H1 (cell line): ENCODE measurements around the gene DENND1A. TPM values are rescaled to one million over a fixed set of nuclear protein-coding genes. Genes with fewer than 3 reads are reported as not detected.

Experiments
- CTCF ChIA-PET: fragments of 300-600 bp; sonication (Branson Sonifier 250); formaldehyde crosslinking; loops from one replicate; lab custom pipeline; 2021; ENCODE audit not compliant: partially characterized antibody; lab: Charles Lee
- POLR2A ChIA-PET: fragments of 300-600 bp; sonication (Branson Sonifier 250); formaldehyde crosslinking; loops from one replicate; lab custom pipeline; 2021; ENCODE audit warnings: inconsistent platforms; ENCODE audit not compliant: partially characterized antibody; lab: Charles Lee
- DNase-seq, 2 experiments: peaks; one replicate each; pipeline versions ENCODE4 v3.0.0 to v3.0.0-alpha.2; 2010 to 2022; ENCODE audit warnings: low spot score in 2 of 2, low read depth in 1 of 2, mixed read lengths in 1 of 2
- FAIRE-seq: peaks from 2 replicates; lab custom pipeline; 2011; peaks lifted over from hg19 to GRCh38; lab: Jason Lieb, UNC
- H2AFZ ChIP-seq: 2 replicates; pipeline ENCODE4 v1.8.1; 2012; ENCODE audit warnings: low read length, inconsistent platforms
- H2AK5ac ChIP-seq: 2 replicates; pipeline ENCODE4 v1.6.1; 2013; ENCODE audit warnings: low read depth, low read length
- H2BK120ac ChIP-seq: replicated peaks from 2 replicates; pipeline ENCODE3; 2013; ENCODE audit warnings: low read depth, low read length, inconsistent platforms
- H2BK12ac ChIP-seq: 2 replicates; pipeline ENCODE4 v1.6.1; 2013; ENCODE audit warnings: low read depth, low read length
- H2BK15ac ChIP-seq: 2 replicates; pipeline ENCODE4 v1.6.1; 2013; ENCODE audit warnings: low read length
- H2BK20ac ChIP-seq: 2 replicates; pipeline ENCODE4 v1.6.1; 2013; ENCODE audit warnings: low read length
- H2BK5ac ChIP-seq: 2 replicates; pipeline ENCODE4 v1.6.1; 2013; ENCODE audit warnings: low read depth, low read length
- H3K14ac ChIP-seq: 2 replicates; pipeline ENCODE4 v1.6.1; 2013; ENCODE audit warnings: inconsistent platforms; ENCODE audit not compliant: insufficient read length
- H3K18ac ChIP-seq: 2 replicates; pipeline ENCODE4 v1.6.1; 2013; ENCODE audit warnings: low read length; ENCODE audit errors: extremely low read depth
- H3K23ac ChIP-seq: 2 replicates; pipeline ENCODE4 v1.6.1; 2013; ENCODE audit warnings: inconsistent platforms; ENCODE audit not compliant: insufficient read length
- H3K23me2 ChIP-seq: 2 replicates; pipeline ENCODE4 v1.6.1; 2013; ENCODE audit warnings: low read depth, low read length
- H3K27ac ChIP-seq: 2 replicates; pipeline ENCODE4 v1.6.1; 2011; ENCODE audit warnings: low read depth, low read length, inconsistent platforms
- H3K27me3 ChIP-seq, 4 experiments: replicated peaks in 1 of 4; 1 replicate in 1 of 4; 2 replicates in 3 of 4; pipeline versions ENCODE4 v1.6.1 to v1.8.1; 2011 to 2013; ENCODE audit warnings: low read length in 3 of 4, mild to moderate bottlenecking in 3 of 4, inconsistent platforms in 2 of 4, mixed read lengths in 2 of 4, moderate library complexity in 1 of 4; ENCODE audit not compliant: control insufficient read depth in 3 of 4, insufficient read depth in 3 of 4; ENCODE audit errors: extremely low read depth in 1 of 4
- H3K36me3 ChIP-seq, 4 experiments: 2 replicates each; pipeline versions ENCODE4 v1.6.1 to v1.8.1; 2011 to 2013; ENCODE audit warnings: mild to moderate bottlenecking in 4 of 4, low read length in 3 of 4, moderate library complexity in 2 of 4, control low read depth in 1 of 4, inconsistent platforms in 1 of 4; ENCODE audit not compliant: insufficient read depth in 4 of 4, control insufficient read depth in 2 of 4
- H3K4ac ChIP-seq: replicated peaks from 2 replicates; pipeline ENCODE3; 2013; ENCODE audit warnings: low read length, low read depth, mixed read lengths, inconsistent platforms; ENCODE audit not compliant: insufficient read length
- H3K4me1 ChIP-seq, 4 experiments: replicated peaks in 1 of 4; 1 replicate in 1 of 4; 2 replicates in 3 of 4; pipeline versions ENCODE4 v1.6.1 to v1.8.1; 2011 to 2013; ENCODE audit warnings: low read length in 3 of 4, inconsistent platforms in 2 of 4, mixed read lengths in 1 of 4; ENCODE audit not compliant: insufficient read depth in 4 of 4, control insufficient read depth in 3 of 4
- H3K4me2 ChIP-seq, 2 experiments: 2 replicates each; pipeline versions ENCODE4 v1.6.1 to v1.8.1; 2011 to 2013; ENCODE audit warnings: low read depth in 2 of 2, low read length in 2 of 2, control low read depth in 1 of 2, inconsistent platforms in 1 of 2, mild to moderate bottlenecking in 1 of 2; ENCODE audit not compliant: insufficient read depth in 1 of 2
- H3K4me3 ChIP-seq, 4 experiments: fragments of 200-600, 300-600 bp in 1 of 4; sonication (generic), shearing (Covaris generic), sonication (Bioruptor Twin) in 1 of 4; 2 replicates each; pipeline versions ENCODE4 v1.5.1 to v1.8.1; 2011 to 2016; ENCODE audit warnings: low read length in 4 of 4, low read depth in 3 of 4, control low read depth in 2 of 4, inconsistent platforms in 2 of 4, mild to moderate bottlenecking in 2 of 4, mixed read lengths in 1 of 4, moderate library complexity in 1 of 4; ENCODE audit not compliant: insufficient read depth in 2 of 4; ENCODE audit errors: extremely low read depth in 1 of 4
- H3K56ac ChIP-seq: replicated peaks from 2 replicates; pipeline ENCODE3; 2013; ENCODE audit warnings: low read depth, mild to moderate bottlenecking, mixed read lengths, low read length, inconsistent platforms; ENCODE audit not compliant: insufficient read length
- H3K79me1 ChIP-seq: 2 replicates; pipeline ENCODE4 v1.6.1; 2013; ENCODE audit warnings: low read depth, low read length, control low read depth
- H3K79me2 ChIP-seq, 2 experiments: 2 replicates each; pipeline versions ENCODE4 v1.6.1 to v1.8.1; 2012 to 2013; ENCODE audit warnings: low read length in 2 of 2, mild to moderate bottlenecking in 2 of 2, inconsistent platforms in 1 of 2; ENCODE audit not compliant: insufficient read depth in 2 of 2, control insufficient read depth in 1 of 2
- H3K9ac ChIP-seq, 4 experiments: replicated peaks in 1 of 4; 1 replicate in 1 of 4; 2 replicates in 3 of 4; pipeline versions ENCODE4 v1.6.1 to v1.8.1; 2011 to 2013; ENCODE audit warnings: low read depth in 3 of 4, low read length in 3 of 4, control low read depth in 2 of 4, mild to moderate bottlenecking in 2 of 4, moderate library complexity in 2 of 4, inconsistent platforms in 1 of 4; ENCODE audit errors: extremely low read depth in 1 of 4
- H3K9me3 ChIP-seq, 2 experiments: 2 replicates each; pipeline versions ENCODE4 v1.6.1 to v1.8.1; 2012 to 2013; ENCODE audit warnings: mild to moderate bottlenecking in 2 of 2, moderate library complexity in 2 of 2, control low read depth in 1 of 2, inconsistent platforms in 1 of 2, low read depth in 1 of 2, low read length in 1 of 2, mixed read lengths in 1 of 2; ENCODE audit not compliant: insufficient read depth in 2 of 2
- H4K20me1 ChIP-seq, 2 experiments: replicated peaks in 1 of 2; 2 replicates each; pipeline versions ENCODE3 to v1.8.1; 2011 to 2013; ENCODE audit warnings: inconsistent platforms in 2 of 2, low read length in 2 of 2, mild to moderate bottlenecking in 1 of 2; ENCODE audit not compliant: insufficient read depth in 2 of 2, control insufficient read depth in 1 of 2
- H4K5ac ChIP-seq: 2 replicates; pipeline ENCODE4 v1.6.1; 2013; ENCODE audit warnings: low read length, low read depth, mixed read lengths, inconsistent platforms; ENCODE audit not compliant: insufficient read length
- H4K8ac ChIP-seq: 2 replicates; pipeline ENCODE4 v1.8.0; 2013; ENCODE audit warnings: mild to moderate bottlenecking, moderate library complexity, low read length, inconsistent platforms; ENCODE audit not compliant: insufficient read depth; ENCODE audit errors: extremely low read depth
- H4K91ac ChIP-seq: replicated peaks from 2 replicates; pipeline ENCODE3; 2013; ENCODE audit warnings: low read length, mixed read lengths, inconsistent platforms; ENCODE audit not compliant: insufficient read length
- BACH1 ChIP-seq: IDR thresholded peaks from 2 replicates; pipeline ENCODE4 v1.6.1; 2012; ENCODE audit warnings: low read length, improper control_type of control experiment
- CREB1 ChIP-seq: IDR thresholded peaks from 2 replicates; pipeline ENCODE4 v1.6.1; 2012; ENCODE audit warnings: inconsistent platforms
- EGR1 ChIP-seq: IDR thresholded peaks from 2 replicates; pipeline ENCODE4 v1.6.1; 2011; ENCODE audit warnings: low read depth, low read length, borderline replicate concordance
- RNF2 ChIP-seq: fragments of 200-900, 300-1000 bp; sonication (generic); IDR thresholded peaks from 2 replicates; pipeline ENCODE4 v1.7.1; 2016; ENCODE audit warnings: borderline replicate concordance, low read depth, mild to moderate bottlenecking, antibody characterized with exemption, low read length; ENCODE audit not compliant: poor library complexity, severe bottlenecking; ENCODE audit errors: missing control alignments
- RXRA ChIP-seq: IDR thresholded peaks from 2 replicates; pipeline ENCODE4 v1.6.1; 2011; ENCODE audit warnings: low read depth, mild to moderate bottlenecking, low read length, moderate library complexity; ENCODE audit not compliant: insufficient read depth
- WGBS, 2 experiments: shearing (Covaris generic) in 1 of 2; methylation state at CpG; one replicate each; pipeline versions ENCODE4 v1.1.6 to v1.1.7; 2013 to 2015; ENCODE audit warnings: low lambda C conversion rate in 2 of 2, mixed read lengths in 2 of 2, inconsistent platforms in 1 of 2, low coverage in 1 of 2, missing lambda C conversion rate in 1 of 2; ENCODE audit not compliant: insufficient replicate concordance in 2 of 2, insufficient coverage in 1 of 2, insufficient read length in 1 of 2; ENCODE audit errors: extremely low coverage in 1 of 2, missing lambda C conversion rate in 1 of 2; 5-methylcytosine and 5-hydroxymethylcytosine counted together
- polyA plus RNA-seq, 7 experiments: library from polyadenylated mRNA; depleted of rRNA in 3 of 7; stranded (reverse) in 5 of 7; unstranded in 2 of 7; fragments of >200 nt in 5 of 7; fragments of 200-250 nt in 2 of 7; gene quantifications; 1 replicate in 5 of 7; 2 replicates in 1 of 7; 4 replicates in 1 of 7; pipeline versions ENCODE4 v1.2.1 to v1.2.3, GENCODE V29; 2011 to 2013; ENCODE audit warnings: missing spikeins in 2 of 7, mixed read lengths in 2 of 7
- total RNA-seq: library from RNA; stranded (reverse); fragmentation: NEBNext Ultra II Directional; extraction: Animal tissue kit (Norgen Biotek cat#: 25700); gene quantifications from 2 replicates; pipeline ENCODE4 v1.2.1, GENCODE V29; 2021
- TF ChIP-seq, protein P1 (sequence below): IDR thresholded peaks from 2 replicates; pipeline ENCODE4 v1.6.1; 2012; ENCODE audit warnings: inconsistent platforms

DENND1A gene
- total and polyA plus RNA-seq, 2 of the 8 experiments (the other 6 are each of a cell fraction or from before 2014, with no cell fraction given): 24.1 to 26.4 TPM

DNA sequence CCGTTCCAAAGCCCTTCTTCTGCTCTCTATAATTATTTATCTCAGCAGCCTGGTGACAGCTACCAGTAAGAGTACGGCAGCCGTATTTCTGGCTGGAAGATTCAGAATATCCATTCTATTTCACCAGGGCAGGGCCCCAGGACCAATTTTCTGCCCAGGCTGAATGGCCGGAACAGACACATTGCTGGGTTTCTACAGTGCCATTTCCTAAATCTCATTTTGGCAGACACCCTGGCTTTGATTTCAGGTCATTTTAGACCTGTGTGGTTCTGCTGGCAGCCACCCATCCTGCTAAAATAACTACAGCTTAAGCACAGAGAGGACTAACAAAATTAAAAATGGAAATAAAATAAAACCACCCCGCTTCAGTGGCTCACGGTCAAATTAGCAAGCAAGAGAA is 478.9 kb downstream of the DENND1A start:
- Histone ChIP-seq H3K79me1 (no peaks in the 10 kb centered on the region), H2BK20ac (no peak overlapping the region), H3K27me3 (no peaks in the 10 kb centered on the region), H3K9ac (no peak overlapping the region), H3K4me1 (peaks cover 0 to 2% (median 1%) of the 10 kb centered on the region in 4 experiments; a peak in 2 of 7 replicates), H2BK15ac (no peak overlapping the region), H3K79me2 (no peaks in the 10 kb centered on the region), H4K8ac (no peak overlapping the region), H3K23ac (no peak overlapping the region), H3K9me3 (no peaks in the 10 kb centered on the region), H3K23me2 (no peaks in the 10 kb centered on the region), H2BK5ac (no peak overlapping the region), H2BK12ac (no peak overlapping the region), H3K4me3 (no peak overlapping the region), H4K91ac (no peak overlapping the region), H3K4me2 (no peak overlapping the region), H3K36me3 (no peaks in the 10 kb centered on the region; a peak in 1 of 8 replicates), H3K56ac (no peak overlapping the region), H2AK5ac (no peak overlapping the region), H4K20me1 (no peaks in the 10 kb centered on the region), H3K4ac (no peak overlapping the region), H3K27ac (no peak overlapping the region), H2BK120ac (no peak overlapping the region), H2AFZ (no peak overlapping the region), H3K18ac (no peak overlapping the region), H4K5ac (no peak overlapping the region), H3K14ac (no peak overlapping the region)
- CTCF ChIA-PET: interaction anchor here (1.0 to 1.5 kb wide), 4 partner anchors 10 to 81 kb away, joined by 3 to 4 read pairs (median 4); no protein-coding TSS in a partner anchor
- WGBS, 2 experiments: 95% methylated on average over 6 of the region's 6 CpGs; no CpG with 5 or more reads in 1 of the 2 experiments
- TF ChIP-seq EGR1 (no peak), RXRA (no peak), RNF2 (no peak), CREB1 (no peak), BACH1 (no peak)
- TF ChIP-seq, protein P1, sequence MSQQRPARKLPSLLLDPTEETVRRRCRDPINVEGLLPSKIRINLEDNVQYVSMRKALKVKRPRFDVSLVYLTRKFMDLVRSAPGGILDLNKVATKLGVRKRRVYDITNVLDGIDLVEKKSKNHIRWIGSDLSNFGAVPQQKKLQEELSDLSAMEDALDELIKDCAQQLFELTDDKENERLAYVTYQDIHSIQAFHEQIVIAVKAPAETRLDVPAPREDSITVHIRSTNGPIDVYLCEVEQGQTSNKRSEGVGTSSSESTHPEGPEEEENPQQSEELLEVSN: no peak
- POLR2A ChIA-PET: no interaction called here
- FAIRE-seq: no peak
- DNase-seq: no peak
